Activated CD4-positive, alpha-beta T cell treated with anti-CD3 and anti-CD28 coated beads for 4 hours (primary cell): ENCODE data around the gene ETHE1.

Source experiments
- DNase-seq, 2 donors: peaks; one replicate each; pipeline ENCODE4 v3.0.0-alpha.2; 2020

Gene ETHE1

DNA sequence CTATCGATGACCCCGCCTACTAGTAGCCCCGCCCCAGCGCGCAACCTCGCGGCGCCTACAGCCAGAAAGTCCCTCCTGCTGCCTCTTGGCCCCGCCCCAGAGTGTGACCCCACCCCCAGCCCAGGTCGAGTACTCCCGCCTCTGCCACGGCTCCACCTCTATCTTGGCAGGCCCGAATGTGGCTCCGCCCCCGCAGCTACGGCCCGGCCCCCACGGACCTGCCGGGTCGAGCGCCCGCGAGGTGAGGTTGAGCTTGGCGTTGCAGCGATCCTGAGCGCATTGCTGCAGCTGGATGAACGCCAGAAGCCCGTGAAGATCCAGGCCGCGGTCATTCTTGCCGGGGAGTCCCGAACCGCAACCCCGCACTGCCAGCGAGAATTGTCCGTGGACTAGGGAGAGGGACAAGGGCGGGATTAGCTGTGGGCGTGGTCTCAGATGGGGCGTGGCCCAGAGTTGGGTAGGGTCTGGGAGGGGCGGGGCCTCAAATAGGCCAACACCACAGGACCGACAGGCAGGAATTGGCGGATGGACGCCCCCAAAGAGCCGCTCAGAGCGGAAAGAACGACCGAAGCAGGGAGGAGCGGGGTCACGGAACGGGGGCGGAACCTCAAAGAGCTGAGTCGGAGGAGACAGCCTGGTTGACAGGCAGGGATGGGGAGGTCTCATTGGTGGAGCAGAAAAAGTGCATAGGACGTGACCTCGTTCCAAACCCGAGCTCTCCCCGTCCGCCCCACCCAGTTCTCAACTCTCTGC lies 63.4 kb downstream of the ETHE1 start:
- peak; percentile 99 to 100 for DNase-seq

DNA sequence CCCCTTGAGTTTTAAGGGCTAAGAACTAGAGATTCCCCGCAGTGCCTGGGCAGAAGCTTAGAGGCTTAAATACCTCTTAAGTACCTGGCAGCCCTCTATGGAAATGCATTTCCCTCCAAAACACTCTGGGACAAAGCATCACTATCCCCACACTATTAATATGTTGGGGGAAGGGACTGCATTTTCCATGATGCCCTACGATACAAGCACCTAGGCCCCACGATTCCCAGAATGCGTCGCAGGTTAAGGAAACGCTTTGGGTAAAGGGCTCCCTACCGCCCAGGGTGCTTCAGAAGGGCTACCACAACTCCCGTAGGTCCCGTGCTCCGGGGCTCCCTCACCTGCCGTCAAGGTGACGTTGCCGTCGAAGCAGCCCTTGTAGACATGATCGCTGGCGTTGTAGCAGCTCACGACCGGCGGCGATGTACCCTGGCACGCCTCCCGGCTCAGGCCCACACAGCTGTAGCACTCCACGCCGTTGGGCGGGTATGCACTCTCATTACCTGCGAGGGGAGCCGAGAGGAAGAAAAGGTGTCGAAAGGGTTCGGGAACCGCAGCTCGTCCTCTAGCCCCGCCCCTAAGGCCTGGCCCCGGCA lies 64.1 kb downstream of the ETHE1 start:
- DNase-seq, result no peak

DNA sequence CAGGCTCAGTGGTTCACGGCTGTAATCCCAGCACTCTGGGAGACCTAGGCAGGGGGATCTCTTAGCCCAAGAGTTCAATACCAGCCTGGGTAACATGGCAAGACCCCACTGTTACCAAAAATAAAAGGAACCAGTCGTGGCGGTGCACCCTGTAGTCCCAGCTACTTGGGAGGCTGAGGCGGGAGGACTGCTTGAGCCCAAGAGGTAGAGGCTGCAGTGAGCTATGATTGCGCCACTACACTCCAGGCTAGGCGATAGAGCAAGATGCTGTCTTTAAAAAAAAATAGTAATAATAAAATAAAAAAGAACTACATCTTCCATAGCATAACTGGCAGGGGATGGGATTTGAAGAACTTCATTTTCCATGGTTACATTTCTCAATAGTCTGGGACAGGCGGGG lies 64.6 kb downstream of the ETHE1 start:
- no peak for DNase-seq

DNA sequence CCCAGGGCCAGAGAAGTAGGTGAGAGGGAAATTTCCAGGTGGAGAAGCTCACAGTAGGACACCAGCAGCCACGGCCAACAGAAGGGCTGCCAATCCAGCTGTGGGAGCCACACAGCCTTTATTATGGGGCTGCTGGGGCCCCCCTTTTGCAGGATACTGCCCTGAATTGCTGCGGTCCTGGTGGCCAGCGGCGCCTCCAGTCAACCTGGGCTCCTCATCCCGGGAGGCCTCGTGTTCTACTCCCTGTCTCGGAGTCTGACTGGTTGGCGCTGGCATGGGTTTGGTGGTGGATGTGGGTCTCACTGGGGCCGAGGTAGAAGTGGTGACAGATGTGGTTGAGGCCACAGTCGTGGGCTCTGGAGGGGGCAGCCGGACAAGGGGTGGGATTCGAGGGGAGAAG lies 65.7 kb downstream of the ETHE1 start:
- DNase-seq, result no peak

DNA sequence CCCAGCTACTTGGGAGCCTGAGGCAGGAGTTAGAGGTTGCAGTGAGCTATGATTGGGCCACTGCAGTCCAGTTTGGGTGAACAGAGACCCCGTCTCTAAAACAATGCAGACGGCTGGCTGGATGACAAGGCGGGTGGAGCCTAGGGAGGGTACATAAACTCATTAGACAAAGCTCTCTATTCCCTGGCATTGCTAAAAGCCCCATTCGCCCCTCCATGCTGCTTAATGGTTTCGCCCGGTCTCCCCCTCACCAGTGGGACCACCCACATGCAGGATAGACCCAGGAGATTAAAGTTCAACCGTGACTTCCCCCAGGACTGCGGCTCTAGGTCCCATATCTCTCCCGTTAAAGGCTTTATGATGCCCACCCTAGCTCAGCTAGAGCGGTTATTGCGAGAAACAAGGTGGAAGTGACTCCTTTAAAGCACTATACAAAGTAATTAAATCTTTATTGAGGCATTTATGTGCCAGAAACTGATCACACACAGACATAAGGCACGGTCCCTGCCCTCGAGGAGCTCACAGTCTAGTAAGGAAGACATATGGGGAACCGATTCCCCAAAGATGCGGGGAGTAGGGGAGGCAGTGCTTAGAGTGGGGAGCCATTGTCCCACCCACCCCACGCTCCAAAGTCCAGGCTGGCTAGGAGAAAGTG lies 66.5 kb downstream of the ETHE1 start:
- DNase-seq, result no peak

DNA sequence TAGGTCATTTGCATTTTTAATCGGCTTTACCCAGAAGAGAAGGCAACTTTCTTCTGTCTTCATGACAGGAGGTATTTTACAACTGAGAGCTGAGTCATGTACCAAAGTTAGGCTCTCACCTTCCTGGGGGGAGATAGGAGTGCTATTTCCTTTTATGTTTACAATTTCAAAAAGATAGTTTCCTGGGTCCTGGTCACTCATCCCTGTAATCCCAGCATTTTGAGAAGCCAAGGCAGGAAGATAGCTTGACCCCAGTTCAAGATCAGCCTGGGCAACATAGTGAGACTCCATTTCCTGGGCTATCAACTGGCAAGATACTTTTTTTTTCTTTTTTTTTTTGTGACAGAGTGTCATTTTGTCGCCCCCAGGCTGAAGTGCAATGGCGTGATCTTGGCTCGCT lies 69.2 kb downstream of the ETHE1 start:
- DNase-seq, result no peak
